ENCODE results near the gene TARDBP.

- TF ChIP-seq POLR2A (IDR thresholded peaks at IDR 0.05; ENCODE audit: low read depth, low read length): no peak
- no peak for TF ChIP-seq POLR2AphosphoS5 (IDR thresholded peaks at IDR 0.05; ENCODE audit: low read depth, low read length)
These were observed 43.0 kb upstream of the TARDBP start for GRCh38 chr1:10969267-10969970.

Data from GM12892 (cell line).